Activated CD4-positive, alpha-beta T cell treated with anti-CD3 and anti-CD28 coated beads, Interleukin-2, Interleukin-6, amounts not matched to agents 100 ng/mL and 50 ng/mL, durations not matched to agents 16 hours and 8 hours (primary cell): Measurements from ENCODE around the gene APH1B.

ENCODE experiments used
- DNase-seq: peaks from one replicate; pipeline ENCODE4 v3.0.0-alpha.2; 2020

The APH1B gene

GRCh38 chr15:63254991-63255390 lies 22.4 kb upstream of the APH1B start:
- DNase-seq = no peak

- no peak for DNase-seq
These were observed 21.9 kb upstream of the APH1B start for GRCh38 chr15:63255489-63255990.

GRCh38 chr15:63256433-63257274 lies 20.8 kb upstream of the APH1B start:
- no peak for DNase-seq

- DNase-seq = no peak
These were observed 18.7 kb upstream of the APH1B start for GRCh38 chr15:63258658-63259057.

GRCh38 chr15:63260791-63261190 lies 16.6 kb upstream of the APH1B start:
- no peak for DNase-seq

GRCh38 chr15:63261311-63261710 lies 16.1 kb upstream of the APH1B start:
- no peak for DNase-seq

GRCh38 chr15:63263519-63263918 lies 13.9 kb upstream of the APH1B start:
- no peak for DNase-seq

GRCh38 chr15:63264688-63265293 lies 12.6 kb upstream of the APH1B start:
- no peak for DNase-seq

- DNase-seq = no peak
These were observed 3.0 kb upstream of the APH1B start for GRCh38 chr15:63274427-63274826.

- DNase-seq = no peak
These were observed 915 bp upstream of the APH1B start for GRCh38 chr15:63276342-63277037.

- DNase-seq = no peak
These were observed 570 bp downstream of the APH1B start for GRCh38 chr15:63277893-63278456.

- no peak for DNase-seq
These were observed 5.7 kb downstream of the APH1B start for GRCh38 chr15:63283126-63283525.

- no peak for DNase-seq
These were observed 6.9 kb downstream of the APH1B start for GRCh38 chr15:63284335-63284734.

- DNase-seq = no peak
These were observed 9.7 kb downstream of the APH1B start for GRCh38 chr15:63287109-63287508.

- DNase-seq = no peak
These were observed 10.9 kb downstream of the APH1B start for GRCh38 chr15:63288342-63288741.

GRCh38 chr15:63288778-63289378 lies 11.5 kb downstream of the APH1B start:
- DNase-seq = peak; percentile 58

GRCh38 chr15:63291507-63291906 lies 14.1 kb downstream of the APH1B start:
- DNase-seq = no peak

- DNase-seq = no peak
These were observed 14.8 kb downstream of the APH1B start for GRCh38 chr15:63292241-63292640.

GRCh38 chr15:63292771-63293170 lies 15.4 kb downstream of the APH1B start:
- DNase-seq = no peak

GRCh38 chr15:63294359-63294758 lies 17.0 kb downstream of the APH1B start:
- DNase-seq = no peak

GRCh38 chr15:63295341-63295740 lies 17.9 kb downstream of the APH1B start:
- DNase-seq = no peak

GRCh38 chr15:63296195-63296594 lies 18.8 kb downstream of the APH1B start:
- DNase-seq = no peak
